PC-9 (cell line): ENCODE measurements around the gene CNIH3.

Source experiments
- CTCF ChIP-seq: fragments of 200-600 bp; sonication (generic); conservative IDR thresholded peaks from 2 replicates; pipeline ENCODE4 v1.6.1; 2017; ENCODE audit warnings: mixed run types, antibody characterized with exemption, mild to moderate bottlenecking, moderate library complexity
- EZH2 ChIP-seq: fragments of 200-600 bp; sonication (generic); IDR thresholded peaks from 2 replicates; pipeline ENCODE4 v1.8.0; 2017; ENCODE audit warnings: antibody characterized with exemption, low read depth

- TF ChIP-seq EZH2 (no peak), CTCF (no peak)
Measured at GRCh38 chr1:224784265-224785039, 168.3 kb downstream of the CNIH3 start.
